ENCODE data around the gene PALD1.
"Not testable (repeated sequence)": the region's sequence is repeated elsewhere in the genome, so short reads cannot be mapped to it uniquely, and the experiment has no call there.

Gene PALD1

DNA sequence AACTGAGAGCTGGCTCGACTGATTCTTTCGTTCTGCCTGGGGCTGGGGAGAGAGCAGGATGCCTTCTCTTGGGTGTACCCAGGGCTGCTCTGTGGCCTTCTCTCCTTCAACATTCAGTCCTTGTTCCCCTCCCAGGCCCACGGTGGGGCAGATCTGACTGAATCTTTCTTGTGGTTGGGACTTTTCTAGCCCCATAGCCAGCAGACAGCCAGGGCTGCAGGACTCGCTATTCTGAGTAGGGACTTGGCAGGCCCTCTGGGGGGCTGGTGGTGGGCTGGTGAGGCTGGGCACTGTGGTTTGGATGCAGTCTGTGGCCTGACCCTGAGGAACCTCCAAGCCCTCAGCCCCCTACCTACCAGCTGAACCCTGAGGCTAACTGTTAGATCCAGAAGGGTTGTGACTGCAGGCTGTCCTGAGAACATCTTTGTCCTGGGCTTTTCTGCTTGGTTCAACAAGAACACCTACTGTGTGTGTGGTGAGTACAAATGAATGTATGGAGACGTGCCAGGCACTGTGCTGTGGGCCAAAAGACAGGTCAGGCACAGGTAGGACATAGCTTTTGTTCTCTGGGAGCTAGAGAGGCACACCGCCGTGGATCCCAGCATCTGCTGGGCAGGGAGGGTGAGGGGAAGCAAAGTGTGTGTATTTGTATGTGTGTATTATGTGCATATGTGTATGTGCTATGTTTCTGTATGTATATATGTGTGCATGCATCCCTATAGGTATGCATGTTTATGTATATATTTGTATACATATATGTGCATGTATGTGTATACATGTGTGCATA is 2.1 kb upstream of the PALD1 start:
- Histone ChIP-seq H3K9ac (ENCODE audit: low read depth, low read length) (no peak overlapping the region), H3K4me1 (ENCODE audit: insufficient read depth, low read length) (peaks cover 19% of the 10 kb centered on the region), H3K9me3 (ENCODE audit: insufficient read depth, low read depth, low read length) (no peaks in the 10 kb centered on the region), H3K27me3 (ENCODE audit: insufficient read depth, low read length) (peaks cover 15% of the 10 kb centered on the region; the same call in 1 of the 2 replicates), H3K36me3 (ENCODE audit: insufficient read depth, low read length) (no peaks in the 10 kb centered on the region), H3K27ac (ENCODE audit: low read depth, low read length) (no peak overlapping the region), H3K4me3 (ENCODE audit: low read length) (no peak overlapping the region)
- WGBS = 77% methylated on average over 7 of the region's 7 CpGs

DNA sequence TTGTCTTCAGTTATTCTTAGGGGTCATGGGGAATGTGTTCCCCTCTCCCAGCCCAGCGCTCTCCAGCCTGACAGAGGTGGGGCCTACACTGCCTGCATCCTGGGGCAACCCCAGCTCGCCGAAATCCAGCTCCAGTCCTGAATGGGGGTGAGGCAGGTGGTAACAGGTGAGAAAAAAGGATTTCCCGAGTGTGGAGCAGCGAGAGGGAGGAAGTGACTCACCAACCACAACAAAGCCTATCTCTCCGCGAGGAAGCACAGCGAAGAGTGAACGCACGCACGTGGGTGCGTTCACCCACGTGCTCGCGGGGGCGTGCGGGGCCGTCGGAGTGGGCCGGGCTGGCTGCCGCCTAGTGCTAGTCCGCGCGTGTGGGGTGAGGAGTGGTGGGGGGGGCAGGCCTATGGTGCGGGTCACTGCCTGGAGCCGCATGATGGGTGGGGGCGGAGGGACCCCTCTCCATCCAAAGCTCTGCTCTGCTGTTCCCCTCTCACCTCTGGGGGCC is 855 bp upstream of the PALD1 start:
- Histone ChIP-seq H3K4me1 (ENCODE audit: insufficient read depth, low read length) (peaks cover 19% of the 10 kb centered on the region), H3K4me3 (ENCODE audit: low read length) (peak overlapping the region; percentile 60)

DNA sequence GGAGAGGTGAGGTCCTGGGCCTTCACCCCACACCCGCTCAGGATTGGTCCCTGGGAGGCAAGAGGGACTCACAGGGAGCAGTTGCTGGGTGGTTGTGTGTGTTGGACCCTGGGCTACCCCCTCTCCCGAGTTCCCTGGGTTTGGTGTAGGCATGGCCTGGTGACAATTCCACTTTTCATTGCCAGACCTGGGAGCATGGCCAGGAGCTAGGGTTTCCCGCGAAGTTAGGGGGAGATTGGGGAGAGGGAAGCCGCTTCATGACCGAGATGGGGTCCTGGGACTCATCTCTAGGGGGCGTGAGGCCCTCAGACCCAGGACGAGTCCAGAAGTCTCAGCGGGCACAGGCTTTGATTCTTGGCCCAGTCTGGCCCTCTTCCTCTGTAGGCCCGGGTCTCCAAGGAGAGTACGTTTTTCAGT is 606 bp downstream of the PALD1 start:
- Histone ChIP-seq H3K36me3 (ENCODE audit: insufficient read depth, low read length) (no peaks in the 10 kb centered on the region), H3K9me3 (ENCODE audit: insufficient read depth, low read depth, low read length) (no peaks in the 10 kb centered on the region), H3K4me3 (ENCODE audit: low read length) (peak overlapping the region; percentile 60), H3K27ac (ENCODE audit: low read depth, low read length) (no peak overlapping the region), H3K9ac (ENCODE audit: low read depth, low read length) (peak overlapping the region; percentile 79), H3K27me3 (ENCODE audit: insufficient read depth, low read length) (peaks cover 15% of the 10 kb centered on the region; the same call in 1 of the 2 replicates), H3K4me1 (ENCODE audit: insufficient read depth, low read length) (peaks cover 19% of the 10 kb centered on the region)
- 14% methylated on average over 11 of the region's 11 CpGs for WGBS

More for the DNA sequence above, 855 bp upstream of the PALD1 start:
- H3K9me3 ChIP-seq (ENCODE audit: insufficient read depth, low read depth, low read length) = no peaks in the 10 kb centered on the region
- H3K27me3 ChIP-seq (ENCODE audit: insufficient read depth, low read length) = peaks cover 15% of the 10 kb centered on the region; the same call in 1 of the 2 replicates
- WGBS = 7% methylated on average over 26 of the region's 27 CpGs
- 0 out of 2 replicates have a peak overlapping the region, but pooled peaks have one; percentile 69 for H3K27ac ChIP-seq (ENCODE audit: low read depth, low read length)
- peak overlapping the region; percentile 79 for H3K9ac ChIP-seq (ENCODE audit: low read depth, low read length)
- no peaks in the 10 kb centered on the region for H3K36me3 ChIP-seq (ENCODE audit: insufficient read depth, low read length)

DNA sequence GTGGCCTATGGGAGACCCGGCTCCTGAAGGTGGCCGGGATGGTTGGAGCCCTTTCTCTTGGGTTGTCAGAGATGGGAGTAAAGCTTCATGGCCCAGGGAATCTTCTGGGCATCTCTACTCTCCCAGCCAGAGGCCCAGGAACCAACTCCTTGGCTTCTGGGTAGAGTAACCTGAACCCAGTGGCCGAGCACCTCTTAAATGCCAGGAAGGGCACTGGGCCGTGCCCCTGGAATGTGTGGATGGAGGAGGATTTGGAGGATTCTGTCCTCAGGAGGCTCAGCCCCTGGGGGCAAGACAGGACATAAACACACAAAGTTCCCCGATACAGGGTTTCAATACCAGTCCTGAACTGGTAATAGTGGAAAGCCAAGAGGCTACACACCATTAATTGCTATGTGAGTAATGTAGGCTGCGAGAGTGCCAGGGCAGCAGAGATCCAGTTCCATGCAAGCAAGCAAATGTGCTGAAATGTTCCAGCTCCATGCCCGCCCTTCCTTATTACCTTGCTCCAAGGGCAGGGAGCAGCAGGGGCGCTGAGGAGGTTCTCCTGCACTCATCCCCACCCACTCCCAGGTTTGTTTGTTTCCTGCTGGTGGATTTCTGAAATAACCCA is 1.2 kb downstream of the PALD1 start:
- peaks cover 1% of the 10 kb centered on the region; the same call in 1 of the 2 replicates for H3K36me3 ChIP-seq (ENCODE audit: insufficient read depth, low read length)
- no peak overlapping the region for H3K9ac ChIP-seq (ENCODE audit: low read depth, low read length)
- peak overlapping the region; percentile 60 for H3K4me3 ChIP-seq (ENCODE audit: low read length)
- peaks cover 19% of the 10 kb centered on the region for H3K4me1 ChIP-seq (ENCODE audit: insufficient read depth, low read length)
- no peak overlapping the region for H3K27ac ChIP-seq (ENCODE audit: low read depth, low read length)
- WGBS = 65% methylated on average over 7 of the region's 8 CpGs
- H3K27me3 ChIP-seq (ENCODE audit: insufficient read depth, low read length) = peaks cover 15% of the 10 kb centered on the region; the same call in 1 of the 2 replicates
- no peaks in the 10 kb centered on the region for H3K9me3 ChIP-seq (ENCODE audit: insufficient read depth, low read depth, low read length)

DNA sequence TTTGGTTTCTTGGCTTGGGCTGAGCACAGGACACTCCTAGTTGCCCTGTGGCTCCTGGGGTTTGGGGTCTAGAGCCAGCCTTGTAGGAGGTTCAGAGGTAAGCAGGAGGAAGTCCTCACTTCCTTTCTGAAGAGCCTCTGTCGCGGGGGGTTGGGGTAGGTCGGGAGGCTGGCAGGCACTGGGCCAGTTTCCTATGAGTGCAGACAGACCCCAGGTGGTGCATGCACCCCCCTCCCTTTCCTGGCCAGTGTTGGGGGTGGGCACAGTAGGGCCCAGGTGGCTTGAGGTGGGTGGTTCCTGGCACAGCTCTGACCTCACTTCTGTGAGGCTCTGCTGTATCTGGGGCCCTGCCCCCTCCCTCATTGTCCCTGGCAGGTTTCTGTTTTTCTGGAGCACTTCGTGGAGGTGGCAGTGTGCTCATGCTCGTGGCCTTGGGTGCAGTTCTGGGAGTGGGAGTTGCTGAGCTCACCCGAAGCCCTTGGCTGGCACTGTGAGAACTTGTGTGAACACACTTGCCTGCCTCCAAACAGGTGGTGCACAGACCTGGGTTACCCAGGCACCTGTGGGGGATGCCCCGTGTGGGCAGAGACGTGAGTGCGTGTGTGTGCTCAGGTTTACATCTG is 1.8 kb downstream of the PALD1 start:
- H3K36me3 ChIP-seq (ENCODE audit: insufficient read depth, low read length) = peaks cover 3% of the 10 kb centered on the region; the same call in 1 of the 2 replicates
- no peak overlapping the region for H3K27ac ChIP-seq (ENCODE audit: low read depth, low read length)
- peak overlapping the region; percentile 60; the same call in 1 of the 2 replicates for H3K4me3 ChIP-seq (ENCODE audit: low read length)
- 68% methylated on average over 8 of the region's 9 CpGs for WGBS
- no peak overlapping the region for H3K9ac ChIP-seq (ENCODE audit: low read depth, low read length)
- H3K9me3 ChIP-seq (ENCODE audit: insufficient read depth, low read depth, low read length) = no peaks in the 10 kb centered on the region
- peaks cover 15% of the 10 kb centered on the region; the same call in 1 of the 2 replicates for H3K27me3 ChIP-seq (ENCODE audit: insufficient read depth, low read length)
- H3K4me1 ChIP-seq (ENCODE audit: insufficient read depth, low read length) = peaks cover 19% of the 10 kb centered on the region

DNA sequence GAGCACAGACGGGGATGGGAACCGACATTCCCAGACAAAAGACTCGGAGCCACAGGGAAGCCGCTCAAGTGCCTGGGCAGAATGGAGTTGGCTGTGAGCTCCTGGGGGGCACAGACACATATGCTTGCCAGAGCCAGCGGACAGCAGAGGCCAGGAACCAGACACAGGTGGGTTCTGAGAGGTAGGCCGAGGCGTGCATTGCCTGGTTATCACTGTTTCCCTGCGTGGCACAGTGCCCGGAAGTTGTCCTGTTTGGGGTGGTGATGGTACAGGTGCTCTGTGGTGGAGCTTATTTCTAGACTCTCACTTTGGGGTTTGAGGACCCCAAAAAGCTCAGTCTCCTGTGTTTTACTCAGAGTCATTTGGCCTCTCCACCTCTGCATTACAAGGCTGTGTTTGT is 2.5 kb downstream of the PALD1 start:
- no peak overlapping the region for H3K9ac ChIP-seq (ENCODE audit: low read depth, low read length)
- no peak overlapping the region for H3K27ac ChIP-seq (ENCODE audit: low read depth, low read length)
- H3K4me1 ChIP-seq (ENCODE audit: insufficient read depth, low read length) = peaks cover 19% of the 10 kb centered on the region
- no peak overlapping the region for H3K4me3 ChIP-seq (ENCODE audit: low read length)
- H3K36me3 ChIP-seq (ENCODE audit: insufficient read depth, low read length) = peaks cover 9% of the 10 kb centered on the region
- peaks cover 15% of the 10 kb centered on the region; the same call in 1 of the 2 replicates for H3K27me3 ChIP-seq (ENCODE audit: insufficient read depth, low read length)
- no peaks in the 10 kb centered on the region for H3K9me3 ChIP-seq (ENCODE audit: insufficient read depth, low read depth, low read length)
- 88% methylated on average over 9 of the region's 9 CpGs for WGBS

DNA sequence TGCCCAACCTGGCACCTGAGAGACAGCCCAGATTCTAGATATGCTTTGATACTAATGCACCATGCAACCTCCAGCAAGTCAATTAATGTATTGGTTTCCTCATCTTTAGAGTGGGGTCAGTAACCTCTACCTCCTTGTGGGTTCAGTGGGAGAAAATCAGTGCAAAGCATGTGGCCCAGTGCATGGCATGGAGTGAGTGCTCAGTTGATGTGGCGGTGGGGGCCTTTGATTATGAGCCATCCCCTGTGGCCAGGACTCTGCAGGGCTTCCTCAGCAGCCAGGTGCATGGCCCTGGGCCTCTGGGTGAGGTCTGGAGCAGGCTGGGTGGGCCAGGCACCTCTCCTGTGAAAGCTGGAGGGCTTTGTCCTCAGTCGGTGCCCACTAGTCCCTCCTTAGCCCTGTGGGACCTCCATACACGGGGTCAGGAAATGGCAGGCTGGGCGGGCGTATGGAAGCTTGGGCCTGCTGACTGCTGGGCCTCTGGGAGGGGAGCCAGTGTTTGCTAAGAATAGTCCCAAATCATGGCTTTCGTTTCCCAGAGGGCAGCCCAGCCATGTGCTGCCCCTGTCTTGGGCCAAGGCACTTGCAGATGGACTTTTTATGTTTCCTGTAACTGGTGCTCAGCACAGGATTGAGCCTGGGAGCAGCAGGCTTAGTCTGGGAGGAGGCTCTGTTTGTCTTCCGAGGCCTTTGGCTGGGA is 3.4 kb downstream of the PALD1 start:
- Histone ChIP-seq H3K4me1 (ENCODE audit: insufficient read depth, low read length) (peaks cover 19% of the 10 kb centered on the region), H3K27ac (ENCODE audit: low read depth, low read length) (no peak overlapping the region), H3K9me3 (ENCODE audit: insufficient read depth, low read depth, low read length) (no peaks in the 10 kb centered on the region), H3K9ac (ENCODE audit: low read depth, low read length) (no peak overlapping the region), H3K36me3 (ENCODE audit: insufficient read depth, low read length) (peaks cover 10% of the 10 kb centered on the region), H3K27me3 (ENCODE audit: insufficient read depth, low read length) (peaks cover 6% of the 10 kb centered on the region; the same call in 1 of the 2 replicates), H3K4me3 (ENCODE audit: low read length) (no peak overlapping the region)
- WGBS = 86% methylated on average over 7 of the region's 7 CpGs

DNA sequence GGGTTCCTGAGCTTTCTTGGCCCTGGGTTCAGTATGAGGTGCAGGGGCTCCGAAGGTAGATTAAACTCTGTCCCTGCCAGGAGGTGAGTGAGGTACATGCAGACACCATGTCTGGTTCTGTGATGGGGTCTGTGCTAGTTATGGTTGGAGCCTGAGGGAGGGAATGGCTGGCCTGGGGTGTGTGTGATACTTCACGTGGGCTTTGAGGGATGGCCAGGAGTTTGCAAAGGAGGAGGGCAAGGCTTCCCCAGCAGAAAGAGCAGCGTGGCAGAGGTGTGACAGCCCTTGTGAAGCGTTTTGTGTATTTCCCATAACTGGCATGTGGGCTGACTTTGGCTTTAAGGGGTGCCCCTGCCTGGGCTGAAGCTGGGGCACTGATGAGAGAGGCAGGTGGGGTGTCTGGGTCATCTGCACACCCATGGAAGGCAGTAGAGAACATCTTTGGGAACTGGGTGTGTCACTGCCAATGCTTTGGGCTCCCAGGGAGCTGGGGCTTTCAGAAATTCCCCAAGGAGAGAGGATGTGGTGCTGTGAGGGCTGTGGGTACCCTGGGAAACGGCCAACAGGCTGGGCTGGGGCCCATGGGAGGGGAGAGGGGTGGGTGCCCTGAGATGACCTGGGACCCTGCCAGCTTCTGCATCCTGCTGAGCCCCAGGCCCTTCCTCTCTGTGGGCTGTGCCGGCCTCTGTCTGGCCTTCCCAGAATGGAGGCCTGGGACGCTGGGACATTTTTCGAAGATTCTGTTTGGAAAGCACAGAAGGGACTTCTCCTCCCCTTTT is 4.6 kb downstream of the PALD1 start:
- Histone ChIP-seq H3K9ac (ENCODE audit: low read depth, low read length) (no peak overlapping the region), H3K27ac (ENCODE audit: low read depth, low read length) (no peak overlapping the region), H3K9me3 (ENCODE audit: insufficient read depth, low read depth, low read length) (no peaks in the 10 kb centered on the region), H3K4me1 (ENCODE audit: insufficient read depth, low read length) (peaks cover 15% of the 10 kb centered on the region), H3K4me3 (ENCODE audit: low read length) (no peak overlapping the region), H3K36me3 (ENCODE audit: insufficient read depth, low read length) (peaks cover 10% of the 10 kb centered on the region), H3K27me3 (ENCODE audit: insufficient read depth, low read length) (no peaks in the 10 kb centered on the region)
- 64% methylated on average over 8 of the region's 8 CpGs for WGBS

DNA sequence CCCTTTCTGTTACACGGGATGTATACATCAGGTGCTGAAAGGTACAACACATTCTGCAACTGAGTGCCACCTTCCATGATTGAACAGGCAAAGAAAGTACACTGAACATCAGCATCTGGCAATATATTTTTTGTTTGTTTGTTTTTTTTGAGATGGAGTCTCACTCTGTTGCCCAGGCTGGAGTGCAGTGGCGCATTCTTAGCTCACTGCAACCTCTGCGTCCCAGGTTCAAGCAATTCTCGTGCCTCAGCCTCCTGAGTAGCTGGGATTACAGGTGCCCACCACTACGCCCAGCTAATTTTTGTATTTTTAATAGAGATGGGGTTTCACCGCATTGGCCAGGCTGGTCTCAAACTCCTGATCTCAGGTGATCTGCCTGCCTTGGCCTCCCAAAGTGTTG is 5.3 kb downstream of the PALD1 start:
- Histone ChIP-seq H3K4me1 (ENCODE audit: insufficient read depth, low read length) (peaks cover 15% of the 10 kb centered on the region), H3K36me3 (ENCODE audit: insufficient read depth, low read length) (peaks cover 10% of the 10 kb centered on the region)
- H3K9ac ChIP-seq (ENCODE audit: low read depth, low read length); H3K4me3 ChIP-seq (ENCODE audit: low read length); H3K9me3 ChIP-seq (ENCODE audit: insufficient read depth, low read depth, low read length); H3K27ac ChIP-seq (ENCODE audit: low read depth, low read length); H3K27me3 ChIP-seq (ENCODE audit: insufficient read depth, low read length): not testable (repeated sequence)
- 95% methylated on average over 6 of the region's 6 CpGs for WGBS

DNA sequence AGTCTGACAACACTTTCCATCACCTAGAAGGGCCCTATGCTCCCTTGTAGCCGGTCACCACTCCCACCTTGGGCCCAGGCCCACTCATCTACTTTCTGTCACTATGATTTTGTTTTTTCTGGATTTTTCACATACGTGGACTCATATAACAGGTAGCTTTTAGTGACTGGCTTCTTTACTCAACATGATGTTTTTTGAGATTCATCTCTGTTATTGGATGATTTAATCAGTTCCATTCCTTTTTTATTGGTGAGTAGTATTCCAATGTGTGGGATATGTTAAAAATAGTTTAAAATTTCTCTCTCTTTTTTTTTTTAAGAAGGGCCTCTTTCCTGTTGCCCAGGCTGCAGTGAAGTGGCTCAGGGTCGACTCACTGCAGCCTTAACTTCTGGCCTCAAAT is 9.3 kb downstream of the PALD1 start:
- peaks cover 10% of the 10 kb centered on the region for H3K36me3 ChIP-seq (ENCODE audit: insufficient read depth, low read length)
- H3K9ac ChIP-seq (ENCODE audit: low read depth, low read length) = no peak overlapping the region
- 97% methylated on average over 3 of the region's 3 CpGs for WGBS
- no peak overlapping the region for H3K27ac ChIP-seq (ENCODE audit: low read depth, low read length)
- peaks cover 9% of the 10 kb centered on the region; the same call in 1 of the 2 replicates for H3K4me1 ChIP-seq (ENCODE audit: insufficient read depth, low read length)
- H3K27me3 ChIP-seq (ENCODE audit: insufficient read depth, low read length) = no peaks in the 10 kb centered on the region
- no peaks in the 10 kb centered on the region for H3K9me3 ChIP-seq (ENCODE audit: insufficient read depth, low read depth, low read length)
- H3K4me3 ChIP-seq (ENCODE audit: low read length) = no peak overlapping the region
